K562 (cell line): ENCODE measurements around the gene CCDC13. TPM values are rescaled to one million over a fixed set of nuclear protein-coding genes. Genes with fewer than 3 reads are reported as not detected.

Experiments
- ATAC-seq: fragments of 200-7000 bp; cut with Tn5 transposase; 3 replicates; pipeline ENCODE4 v1.9.1; 2020; ENCODE audit warnings: moderate library complexity
- BruUV-seq: library from RNA; stranded (reverse); fragments of 400-500 nt; replicated peaks from 2 replicates; lab custom pipeline; 2021; lab: Mats Ljungman, UMichigan
- CTCF ChIA-PET: fragments of 300-600 bp; formaldehyde crosslinking; extraction: SDS; loops from one replicate; lab custom pipeline; 2021; ENCODE audit warnings: low intra/inter-chr PET ratio; lab: Yijun Ruan, JAX
- POLR2A ChIA-PET: fragments of 300-600, 350-650 bp; sonication (Branson Sonifier 250); formaldehyde crosslinking; extraction: SDS; loops from one replicate; lab custom pipeline; 2021; ENCODE audit warnings: antibody characterized with exemption, inconsistent platforms; lab: Yijun Ruan, JAX
- DNase-seq, 4 experiments: peaks; one replicate each; pipeline versions ENCODE4 v3.0.0 to v3.0.0-alpha.2; 2011 to 2018; ENCODE audit warnings: low spot score in 3 of 4, mixed read lengths in 3 of 4; ENCODE audit errors: extremely low read depth in 1 of 4
- FAIRE-seq: peaks from 2 replicates; lab custom pipeline; 2011; peaks lifted over from hg19 to GRCh38; lab: Jason Lieb, UNC
- H2AFZ ChIP-seq: 2 replicates; pipeline ENCODE4 v1.6.0; 2011; ENCODE audit warnings: low read depth, low read length, control low read depth, inconsistent platforms
- H3K27ac ChIP-seq: fragments of 200-600 bp; 3 replicates; pipeline ENCODE4 v1.8.0; 2011; ENCODE audit warnings: low read depth, mild to moderate bottlenecking, control low read depth, inconsistent platforms, low read length, moderate library complexity, mixed read lengths; ENCODE audit errors: extremely low read depth
- H3K27me3 ChIP-seq, 2 experiments: fragments of 300-600 bp in 1 of 2; 2 replicates in 1 of 2; 3 replicates in 1 of 2; pipeline versions ENCODE4 v1.6.0 to v1.8.0; 2011; ENCODE audit warnings: inconsistent platforms in 2 of 2, low read length in 2 of 2, mild to moderate bottlenecking in 1 of 2, mixed read lengths in 1 of 2, moderate library complexity in 1 of 2; ENCODE audit not compliant: control insufficient read depth in 2 of 2, insufficient read depth in 2 of 2
- H3K36me3 ChIP-seq: fragments of 300-600 bp; 3 replicates; pipeline ENCODE4 v1.8.0; 2011; ENCODE audit warnings: mild to moderate bottlenecking, low read length, inconsistent platforms; ENCODE audit not compliant: control insufficient read depth, insufficient read depth
- H3K4me1 ChIP-seq, 2 experiments: fragments of 200-600 bp in 1 of 2; replicated peaks in 1 of 2; 2 replicates in 1 of 2; 3 replicates in 1 of 2; pipeline versions ENCODE4 v1.5.1 to v1.8.0; 2011; ENCODE audit warnings: inconsistent platforms in 2 of 2, low read length in 2 of 2, mild to moderate bottlenecking in 1 of 2, mixed read lengths in 1 of 2, moderate library complexity in 1 of 2; ENCODE audit not compliant: control insufficient read depth in 2 of 2, insufficient read depth in 2 of 2
- H3K4me2 ChIP-seq: 2 replicates; pipeline ENCODE4 v1.6.1; 2011; ENCODE audit warnings: low read length, control low read depth, inconsistent platforms, mixed read lengths; ENCODE audit not compliant: insufficient read depth
- H3K4me3 ChIP-seq: fragments of 200-600 bp; sonication (generic), shearing (Covaris generic); 2 replicates; pipeline ENCODE4 v1.5.1; 2016; ENCODE audit warnings: control low read depth, inconsistent platforms
- H3K79me2 ChIP-seq: fragments of 200-600 bp; 3 replicates; pipeline ENCODE4 v1.8.0; 2011; ENCODE audit warnings: low read length, inconsistent platforms; ENCODE audit not compliant: control insufficient read depth, insufficient read depth
- H3K9ac ChIP-seq, 2 experiments: 2 replicates each; pipeline versions ENCODE4 v1.6.0 to v1.6.1; 2011; ENCODE audit warnings: low read depth in 2 of 2, low read length in 2 of 2, control low read depth in 1 of 2, inconsistent platforms in 1 of 2, mild to moderate bottlenecking in 1 of 2, mixed read lengths in 1 of 2; ENCODE audit not compliant: insufficient read depth in 1 of 2
- H3K9me1 ChIP-seq: one replicate; pipeline ENCODE4 v1.6.0; 2011; ENCODE audit warnings: inconsistent platforms, mild to moderate bottlenecking, low read length, moderate library complexity; ENCODE audit not compliant: control insufficient read depth, insufficient read depth
- H3K9me3 ChIP-seq: replicated peaks from 2 replicates; pipeline ENCODE4 v1.5.1; 2011; ENCODE audit warnings: low read depth, low read length, inconsistent platforms; ENCODE audit not compliant: control insufficient read depth, insufficient read depth
- H4K20me1 ChIP-seq: replicated peaks from 2 replicates; pipeline ENCODE4 v1.6.1; 2011; ENCODE audit warnings: low read length, inconsistent platforms, mixed read lengths; ENCODE audit not compliant: control insufficient read depth, insufficient read depth
- ADNP ChIP-seq: fragments of 200-800 bp; sonication (Bioruptor generic); IDR thresholded peaks from 2 replicates; pipeline ENCODE4 v1.6.1; 2016; ENCODE audit warnings: missing genetic modification characterization, missing compliant biosample characterization
- BRD9 ChIP-seq: fragments of 450-650 bp; IDR thresholded peaks from 2 replicates; pipeline ENCODE4 v1.6.1; 2018; ENCODE audit warnings: low read depth; ENCODE audit not compliant: partially characterized antibody
- CBFA2T2 ChIP-seq: fragments of 450-650 bp; conservative IDR thresholded peaks from 2 replicates; pipeline ENCODE4 v1.6.1; 2017; ENCODE audit warnings: mild to moderate bottlenecking
- CSDE1 ChIP-seq, 2 experiments: fragments of 450-650 bp; IDR thresholded peaks; 2 replicates each; pipeline ENCODE4 v1.6.1; 2016; ENCODE audit warnings: mild to moderate bottlenecking in 1 of 2
- HNRNPUL1 ChIP-seq: fragments of 200-400 bp; formaldehyde crosslinking; IDR thresholded peaks from 2 replicates; pipeline ENCODE4 v1.6.1; 2017; ENCODE audit warnings: low read length
- MAFK ChIP-seq: IDR thresholded peaks from 2 replicates; pipeline ENCODE4 v1.6.1; 2011; ENCODE audit warnings: low read length, improper control_type of control experiment
- MTF1 ChIP-seq: fragments of 250-450 bp; sonication (Bioruptor Pico); IDR thresholded peaks from 2 replicates; pipeline ENCODE4 v1.9.0; 2021; ENCODE audit warnings: moderate library complexity, mild to moderate bottlenecking, inconsistent platforms, borderline replicate concordance
- NCOA6 ChIP-seq: fragments of 450-650 bp; IDR thresholded peaks from 2 replicates; pipeline ENCODE4 v1.6.1; 2017; ENCODE audit warnings: mild to moderate bottlenecking
- SAP30 ChIP-seq: fragments of 200-600 bp; sonication (generic); IDR thresholded peaks from 2 replicates; pipeline ENCODE4 v1.6.1; 2012; ENCODE audit warnings: borderline replicate concordance, low read depth, mild to moderate bottlenecking, moderate library complexity, low read length, control low read depth, inconsistent platforms; ENCODE audit not compliant: insufficient read depth, poor library complexity, severe bottlenecking
- WGBS: fragments of 100-300 bp; shearing (Covaris generic); methylation state at CpG from one replicate; pipeline ENCODE4 v1.1.6; 2016; ENCODE audit warnings: low coverage, mixed read lengths; ENCODE audit not compliant: insufficient coverage; ENCODE audit errors: missing lambda C conversion rate; 5-methylcytosine and 5-hydroxymethylcytosine counted together
- in situ Hi-C: fragments of 300-500 bp; cut with MboI; formaldehyde crosslinking; loops from 4 replicates; pipeline ENCODE4 v1.15.0; 2018; ENCODE audit warnings: inconsistent platforms, mixed read lengths
- intact Hi-C: fragments of 100-400 bp; cut with micrococcal nuclease; formaldehyde crosslinking; loops from 2 replicates; pipeline ENCODE4 v1.14.2; 2022
- polyA plus RNA-seq, 8 experiments: library from polyadenylated mRNA; depleted of rRNA in 4 of 8; stranded (reverse) in 5 of 8; unstranded in 3 of 8; fragments of >200 nt; fragmentation: Nextera tagmentation in 2 of 8; fragmentation: Illumina TruSeq in 1 of 8; extraction: Ambion mirVana in 2 of 8; extraction: Trizol in 1 of 8; gene quantifications; 2 replicates each; pipeline versions ENCODE4 v1.2.1 to v1.2.3, GENCODE V29; 2011 to 2014; ENCODE audit warnings: inconsistent platforms in 1 of 8, missing spikeins in 1 of 8
- total RNA-seq, 7 experiments: library from RNA; depleted of rRNA in 6 of 7; stranded (reverse); fragments of >200 nt in 6 of 7; fragmentation: Illumina TruSeq in 2 of 7; extraction: Trizol in 2 of 7; gene quantifications; 2 replicates each; pipeline versions ENCODE4 v1.2.1 to v1.2.3, GENCODE V29; 2011 to 2021; ENCODE audit warnings: low replicate concordance in 1 of 7
- TF ChIP-seq, protein P1 (sequence below): sonication (generic); IDR thresholded peaks from 2 replicates; pipeline ENCODE4 v1.6.1; 2016
- TF ChIP-seq, protein P2 (sequence below): fragments of 250-450 bp; sonication (Bioruptor Pico); IDR thresholded peaks from 2 replicates; pipeline ENCODE4 v1.6.1; 2021; ENCODE audit warnings: mild to moderate bottlenecking
- TF ChIP-seq, protein P3 (sequence below): IDR thresholded peaks from 2 replicates; pipeline ENCODE4 v1.6.1; 2012; ENCODE audit warnings: low read depth, low read length, improper control_type of control experiment, borderline replicate concordance
- TF ChIP-seq, protein P4 (sequence below): fragments of 450-650 bp; formaldehyde crosslinking; IDR thresholded peaks from 2 replicates; pipeline ENCODE4 v1.4.0; 2020; ENCODE audit warnings: mild to moderate bottlenecking, moderate library complexity

Gene CCDC13
- total and polyA plus RNA-seq, 9 of the 15 experiments (the other 6 are each of a cell fraction or from before 2014, with no cell fraction given) = 0.20 to 0.70 (median 0.48) TPM; not detected in 2

DNA sequence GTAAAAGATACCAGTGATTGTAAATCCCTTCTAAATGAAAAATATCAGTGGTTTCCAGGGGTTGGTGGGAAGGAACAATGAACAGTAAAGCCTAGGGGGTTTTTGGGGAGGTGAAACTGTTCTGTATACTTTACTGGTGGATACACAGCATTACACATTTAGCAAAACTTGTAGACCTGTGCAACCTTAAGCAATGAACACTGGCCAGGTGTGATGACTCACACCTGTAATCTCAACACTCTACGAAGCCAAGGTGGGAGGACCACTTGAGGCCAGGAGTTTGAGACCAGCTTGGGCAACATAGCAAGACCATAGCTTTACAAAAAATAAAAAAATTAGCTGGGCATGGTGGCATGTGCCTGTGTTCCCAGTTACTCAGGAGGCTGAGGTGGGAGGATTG is 1.8 kb downstream of the CCDC13 start:
- no peak overlapping the region for H2AFZ ChIP-seq
- no peaks in the 10 kb centered on the region for H3K9me1 ChIP-seq
- H3K27ac ChIP-seq = no peak overlapping the region
- no peaks in the 10 kb centered on the region for H4K20me1 ChIP-seq
- no peaks in the 10 kb centered on the region; the same call in 1 of the 2 replicates for H3K9me3 ChIP-seq
- 35% methylated on average over 1 of the region's 1 CpG for WGBS
- H3K4me1 ChIP-seq = peaks cover 0 to 8% of the 10 kb centered on the region in 2 experiments; a peak in 2 of 5 replicates
- no peaks in the 10 kb centered on the region for H3K79me2 ChIP-seq
- ATAC-seq (no peak), DNase-seq (no peak), FAIRE-seq (no peak)
- no peak overlapping the region for H3K4me3 ChIP-seq
- no peak overlapping the region for H3K4me2 ChIP-seq
- H3K27me3 ChIP-seq = peaks cover 0 to 1% of the 10 kb centered on the region in 2 experiments; a peak in 1 of 5 replicates
- intact Hi-C loops (no loop called here), in situ Hi-C loops (no loop called here)
- H3K36me3 ChIP-seq = 0 out of 3 replicates have a peak, but pooled peaks cover 3% of the 10 kb centered on the region
- BruUV-seq = no TSS peak
- H3K9ac ChIP-seq = no peak overlapping the region
- CTCF ChIA-PET = no interaction called here
- POLR2A ChIA-PET = interaction anchor here (1.5 kb wide), 1 partner anchor 8 kb away, joined by 4 read pairs; no protein-coding TSS in a partner anchor
- TF ChIP-seq ADNP (tag) = no peak
- no peak for TF ChIP-seq NCOA6
- TF ChIP-seq CBFA2T2 = no peak
- no peak for TF ChIP-seq MTF1
- no peak for TF ChIP-seq CSDE1 (IDR thresholded peaks at IDR 0.05)
- TF ChIP-seq SAP30 = no peak
- TF ChIP-seq, protein P1, sequence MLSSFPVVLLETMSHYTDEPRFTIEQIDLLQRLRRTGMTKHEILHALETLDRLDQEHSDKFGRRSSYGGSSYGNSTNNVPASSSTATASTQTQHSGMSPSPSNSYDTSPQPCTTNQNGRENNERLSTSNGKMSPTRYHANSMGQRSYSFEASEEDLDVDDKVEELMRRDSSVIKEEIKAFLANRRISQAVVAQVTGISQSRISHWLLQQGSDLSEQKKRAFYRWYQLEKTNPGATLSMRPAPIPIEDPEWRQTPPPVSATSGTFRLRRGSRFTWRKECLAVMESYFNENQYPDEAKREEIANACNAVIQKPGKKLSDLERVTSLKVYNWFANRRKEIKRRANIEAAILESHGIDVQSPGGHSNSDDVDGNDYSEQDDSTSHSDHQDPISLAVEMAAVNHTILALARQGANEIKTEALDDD = no peak
- TF ChIP-seq, protein P2, sequence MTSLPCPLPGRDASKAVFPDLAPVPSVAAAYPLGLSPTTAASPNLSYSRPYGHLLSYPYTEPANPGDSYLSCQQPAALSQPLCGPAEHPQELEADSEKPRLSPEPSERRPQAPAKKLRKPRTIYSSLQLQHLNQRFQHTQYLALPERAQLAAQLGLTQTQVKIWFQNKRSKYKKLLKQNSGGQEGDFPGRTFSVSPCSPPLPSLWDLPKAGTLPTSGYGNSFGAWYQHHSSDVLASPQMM = no peak
- TF ChIP-seq, protein P3, sequence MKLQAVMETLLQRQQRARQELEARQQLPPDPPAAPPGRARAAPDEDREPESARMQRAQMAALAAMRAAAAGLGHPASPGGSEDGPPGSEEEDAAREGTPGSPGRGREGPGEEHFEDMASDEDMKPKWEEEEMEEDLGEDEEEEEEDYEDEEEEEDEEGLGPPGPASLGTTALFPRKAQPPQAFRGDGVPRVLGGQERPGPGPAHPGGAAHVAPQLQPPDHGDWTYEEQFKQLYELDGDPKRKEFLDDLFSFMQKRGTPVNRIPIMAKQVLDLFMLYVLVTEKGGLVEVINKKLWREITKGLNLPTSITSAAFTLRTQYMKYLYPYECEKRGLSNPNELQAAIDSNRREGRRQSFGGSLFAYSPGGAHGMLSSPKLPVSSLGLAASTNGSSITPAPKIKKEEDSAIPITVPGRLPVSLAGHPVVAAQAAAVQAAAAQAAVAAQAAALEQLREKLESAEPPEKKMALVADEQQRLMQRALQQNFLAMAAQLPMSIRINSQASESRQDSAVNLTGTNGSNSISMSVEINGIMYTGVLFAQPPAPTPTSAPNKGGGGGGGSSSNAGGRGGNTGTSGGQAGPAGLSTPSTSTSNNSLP = no peak
- TF ChIP-seq MAFK = no peak
- no peak for TF ChIP-seq HNRNPUL1
- TF ChIP-seq BRD9 = no peak
- TF ChIP-seq, protein P4, sequence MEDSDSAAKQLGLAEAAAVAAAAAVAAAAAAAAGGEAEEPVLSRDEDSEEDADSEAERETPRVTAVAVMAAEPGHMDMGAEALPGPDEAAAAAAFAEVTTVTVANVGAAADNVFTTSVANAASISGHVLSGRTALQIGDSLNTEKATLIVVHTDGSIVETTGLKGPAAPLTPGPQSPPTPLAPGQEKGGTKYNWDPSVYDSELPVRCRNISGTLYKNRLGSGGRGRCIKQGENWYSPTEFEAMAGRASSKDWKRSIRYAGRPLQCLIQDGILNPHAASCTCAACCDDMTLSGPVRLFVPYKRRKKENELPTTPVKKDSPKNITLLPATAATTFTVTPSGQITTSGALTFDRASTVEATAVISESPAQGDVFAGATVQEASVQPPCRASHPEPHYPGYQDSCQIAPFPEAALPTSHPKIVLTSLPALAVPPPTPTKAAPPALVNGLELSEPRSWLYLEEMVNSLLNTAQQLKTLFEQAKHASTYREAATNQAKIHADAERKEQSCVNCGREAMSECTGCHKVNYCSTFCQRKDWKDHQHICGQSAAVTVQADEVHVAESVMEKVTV (CRISPR knock-in tag) = no peak
